Activated naive CD4-positive, alpha-beta T cell treated with anti-CD3 and anti-CD28 coated beads, Interleukin-2, amount 50 U/mL, for 24 hours (primary cell): Measurements from ENCODE around the gene MYLIP.
A peak's percentile ranks its signal among the peaks of the same experiment; 100 is the strongest.

Experiments
- H3K27ac Mint-ChIP-seq: one replicate; pipeline ENCODE4 v1.8.0; 2021; ENCODE audit warnings: mild to moderate bottlenecking, mixed read lengths
- H3K27me3 Mint-ChIP-seq: one replicate; pipeline ENCODE4 v1.8.0; 2021; ENCODE audit warnings: mixed read lengths
- H3K36me3 Mint-ChIP-seq: one replicate; pipeline ENCODE4 v1.8.0; 2021; ENCODE audit warnings: mixed read lengths
- H3K4me1 Mint-ChIP-seq: one replicate; pipeline ENCODE4 v1.8.0; 2021; ENCODE audit warnings: mixed read lengths
- H3K4me3 Mint-ChIP-seq: one replicate; pipeline ENCODE4 v1.8.0; 2021; ENCODE audit warnings: mild to moderate bottlenecking, mixed read lengths
- H3K9me3 Mint-ChIP-seq: one replicate; pipeline ENCODE4 v1.8.0; 2021; ENCODE audit warnings: mixed read lengths

Gene MYLIP

GRCh38 chr6:16146527-16146955 lies 17.7 kb downstream of the MYLIP start:
- Mint-ChIP-seq H3K27ac (no peak overlapping the region), H3K27me3 (no peaks in the 10 kb centered on the region), H3K36me3 (peaks cover 47% of the 10 kb centered on the region), H3K4me3 (no peak overlapping the region), H3K4me1 (peaks cover 44% of the 10 kb centered on the region), H3K9me3 (no peaks in the 10 kb centered on the region)

GRCh38 chr6:16148498-16148897 lies 19.6 kb downstream of the MYLIP start:
- Mint-ChIP-seq H3K9me3 (no peaks in the 10 kb centered on the region), H3K4me1 (peaks cover 34% of the 10 kb centered on the region), H3K36me3 (peaks cover 45% of the 10 kb centered on the region), H3K27ac (peak overlapping the region; percentile 6), H3K4me3 (no peak overlapping the region), H3K27me3 (no peaks in the 10 kb centered on the region)

- H3K36me3 Mint-ChIP-seq = peaks cover 50% of the 10 kb centered on the region
- no peak overlapping the region for H3K27ac Mint-ChIP-seq
- H3K4me1 Mint-ChIP-seq = peaks cover 31% of the 10 kb centered on the region
- H3K27me3 Mint-ChIP-seq = no peaks in the 10 kb centered on the region
- no peaks in the 10 kb centered on the region for H3K9me3 Mint-ChIP-seq
- no peak overlapping the region for H3K4me3 Mint-ChIP-seq
Observed at GRCh38 chr6:16149305-16149704, 20.4 kb downstream of the MYLIP start.

- Mint-ChIP-seq H3K4me1 (peaks cover 31% of the 10 kb centered on the region), H3K36me3 (peaks cover 52% of the 10 kb centered on the region), H3K4me3 (no peak overlapping the region), H3K27me3 (no peaks in the 10 kb centered on the region), H3K9me3 (no peaks in the 10 kb centered on the region), H3K27ac (peak overlapping the region; percentile 14)
Observed at GRCh38 chr6:16150098-16150497, 21.2 kb downstream of the MYLIP start.

GRCh38 chr6:16153211-16153820 lies 24.4 kb downstream of the MYLIP start:
- no peak overlapping the region for H3K27ac Mint-ChIP-seq
- H3K9me3 Mint-ChIP-seq = no peaks in the 10 kb centered on the region
- H3K4me3 Mint-ChIP-seq = no peak overlapping the region
- H3K4me1 Mint-ChIP-seq = peaks cover 2% of the 10 kb centered on the region
- peaks cover 51% of the 10 kb centered on the region for H3K36me3 Mint-ChIP-seq
- no peaks in the 10 kb centered on the region for H3K27me3 Mint-ChIP-seq

GRCh38 chr6:16154904-16155303 lies 26.0 kb downstream of the MYLIP start:
- no peaks in the 10 kb centered on the region for H3K9me3 Mint-ChIP-seq
- peaks cover 41% of the 10 kb centered on the region for H3K36me3 Mint-ChIP-seq
- H3K4me3 Mint-ChIP-seq = no peak overlapping the region
- no peaks in the 10 kb centered on the region for H3K4me1 Mint-ChIP-seq
- H3K27me3 Mint-ChIP-seq = no peaks in the 10 kb centered on the region
- H3K27ac Mint-ChIP-seq = no peak overlapping the region

GRCh38 chr6:16157492-16157891 lies 28.6 kb downstream of the MYLIP start:
- Mint-ChIP-seq H3K4me3 (no peak overlapping the region), H3K36me3 (peaks cover 25% of the 10 kb centered on the region), H3K4me1 (peaks cover 14% of the 10 kb centered on the region), H3K9me3 (no peaks in the 10 kb centered on the region), H3K27ac (no peak overlapping the region), H3K27me3 (no peaks in the 10 kb centered on the region)

- peaks cover 22% of the 10 kb centered on the region for H3K36me3 Mint-ChIP-seq
- H3K9me3 Mint-ChIP-seq = no peaks in the 10 kb centered on the region
- H3K27me3 Mint-ChIP-seq = no peaks in the 10 kb centered on the region
- no peak overlapping the region for H3K4me3 Mint-ChIP-seq
- peaks cover 14% of the 10 kb centered on the region for H3K4me1 Mint-ChIP-seq
- no peak overlapping the region for H3K27ac Mint-ChIP-seq
Observed at GRCh38 chr6:16157909-16158308, 29.0 kb downstream of the MYLIP start.

- no peaks in the 10 kb centered on the region for H3K27me3 Mint-ChIP-seq
- H3K9me3 Mint-ChIP-seq = no peaks in the 10 kb centered on the region
- H3K4me3 Mint-ChIP-seq = no peak overlapping the region
- no peak overlapping the region for H3K27ac Mint-ChIP-seq
- peaks cover 24% of the 10 kb centered on the region for H3K4me1 Mint-ChIP-seq
- H3K36me3 Mint-ChIP-seq = peaks cover 20% of the 10 kb centered on the region
Observed at GRCh38 chr6:16158943-16159557, 30.2 kb downstream of the MYLIP start.

GRCh38 chr6:16160794-16161193 lies 31.9 kb downstream of the MYLIP start:
- no peak overlapping the region for H3K4me3 Mint-ChIP-seq
- H3K4me1 Mint-ChIP-seq = peaks cover 24% of the 10 kb centered on the region
- no peaks in the 10 kb centered on the region for H3K27me3 Mint-ChIP-seq
- no peak overlapping the region for H3K27ac Mint-ChIP-seq
- H3K36me3 Mint-ChIP-seq = peaks cover 7% of the 10 kb centered on the region
- H3K9me3 Mint-ChIP-seq = no peaks in the 10 kb centered on the region

GRCh38 chr6:16162003-16162402 lies 33.1 kb downstream of the MYLIP start:
- H3K4me3 Mint-ChIP-seq = no peak overlapping the region
- peaks cover 24% of the 10 kb centered on the region for H3K4me1 Mint-ChIP-seq
- peaks cover 2% of the 10 kb centered on the region for H3K27me3 Mint-ChIP-seq
- H3K36me3 Mint-ChIP-seq = peaks cover 4% of the 10 kb centered on the region
- H3K9me3 Mint-ChIP-seq = no peaks in the 10 kb centered on the region
- H3K27ac Mint-ChIP-seq = no peak overlapping the region

- Mint-ChIP-seq H3K4me1 (peaks cover 25% of the 10 kb centered on the region), H3K36me3 (no peaks in the 10 kb centered on the region), H3K27ac (no peak overlapping the region), H3K4me3 (no peak overlapping the region), H3K9me3 (no peaks in the 10 kb centered on the region), H3K27me3 (peaks cover 2% of the 10 kb centered on the region)
Observed at GRCh38 chr6:16163066-16163465, 34.2 kb downstream of the MYLIP start.

- Mint-ChIP-seq H3K4me1 (peaks cover 29% of the 10 kb centered on the region), H3K27me3 (peaks cover 2% of the 10 kb centered on the region), H3K9me3 (no peaks in the 10 kb centered on the region), H3K36me3 (no peaks in the 10 kb centered on the region), H3K4me3 (no peak overlapping the region), H3K27ac (peak overlapping the region; percentile 11)
Observed at GRCh38 chr6:16163535-16164300, 34.8 kb downstream of the MYLIP start.

GRCh38 chr6:16165641-16166040 lies 36.8 kb downstream of the MYLIP start:
- H3K36me3 Mint-ChIP-seq = no peaks in the 10 kb centered on the region
- no peak overlapping the region for H3K4me3 Mint-ChIP-seq
- H3K4me1 Mint-ChIP-seq = peaks cover 33% of the 10 kb centered on the region
- H3K27me3 Mint-ChIP-seq = peaks cover 2% of the 10 kb centered on the region
- no peak overlapping the region for H3K27ac Mint-ChIP-seq
- no peaks in the 10 kb centered on the region for H3K9me3 Mint-ChIP-seq

GRCh38 chr6:16166871-16167608 lies 38.2 kb downstream of the MYLIP start:
- Mint-ChIP-seq H3K27ac (no peak overlapping the region), H3K9me3 (no peaks in the 10 kb centered on the region), H3K27me3 (peaks cover 2% of the 10 kb centered on the region), H3K4me3 (no peak overlapping the region), H3K36me3 (no peaks in the 10 kb centered on the region), H3K4me1 (peaks cover 33% of the 10 kb centered on the region)
